ENCODE results near the gene IFNA17. TPM values are rescaled to one million over a fixed set of nuclear protein-coding genes. Genes with fewer than 3 reads are reported as not detected.

IFNA17 gene
- total RNA-seq = not detected
- polyA plus RNA-seq = not detected
- long read RNA-seq, donor 1 = 0 reads
- long read RNA-seq, donor 2 = 0 reads
- long read RNA-seq, donor 3 = 0 reads
- long read RNA-seq, donor 4 = 0 reads
- long read RNA-seq, donor 5 = 0 reads

DNA sequence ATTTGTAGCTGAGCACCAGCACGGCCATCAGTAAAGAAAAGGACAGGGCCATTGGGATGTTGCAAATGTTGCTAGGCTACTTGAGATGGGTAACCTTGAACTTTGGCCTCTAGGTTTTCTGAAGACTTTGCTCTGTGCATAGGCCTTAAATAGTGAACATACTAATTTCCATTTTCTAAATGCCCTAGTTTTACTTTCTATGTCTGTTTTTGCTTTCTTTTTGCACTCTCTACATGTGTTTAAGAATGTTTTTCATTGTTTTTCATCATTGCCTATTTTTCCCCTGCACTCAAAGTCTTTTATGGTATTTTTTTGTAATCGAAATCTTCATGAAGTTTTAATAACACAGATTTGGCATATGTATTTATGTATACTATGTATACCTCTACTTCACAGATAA, at the start of gene IFNA17:
Gene IFNA17, minus strand, starts transcription at position 101 of the 400 bp plus-strand sequence. Its CDS starts 49 bp downstream, at position 52.
- WGBS, 2 donors = 89 to 96% methylated on average over 2 of the region's 2 CpGs
- DNase-seq = no peak
- Histone ChIP-seq H3K27ac (ENCODE audit: low read depth in 1 of 2, low read length in 1 of 2) (no peak within 1 kb of the TSS), H3K36me3 (ENCODE audit: control insufficient read depth in 4 of 4, insufficient read depth in 4 of 4, low read length in 4 of 4) (no peaks in the 10 kb centered on the region), H3K9me3 (ENCODE audit: control insufficient read depth in 4 of 4, insufficient read depth in 3 of 4, low read length in 3 of 4) (no peaks in the 10 kb centered on the region), H3K4me3 (no peak within 1 kb of the TSS), H3K27me3 (ENCODE audit: control insufficient read depth in 3 of 3, insufficient read depth in 3 of 3, low read length in 2 of 3) (no peaks in the 10 kb centered on the region), H3K9ac (ENCODE audit: insufficient read depth in 1 of 2, low read length in 2 of 2) (no peak within 1 kb of the TSS), H3K4me1 (ENCODE audit: control insufficient read depth in 5 of 5, insufficient read depth in 5 of 5, low read length in 5 of 5) (no peaks in the 10 kb centered on the region)
- no peak for ATAC-seq (ENCODE audit: insufficient read depth, low FRiP score)
- no peak for TF ChIP-seq CTCF (IDR thresholded peaks at IDR 0.05; ENCODE audit: control extremely low read depth, extremely low read depth)

- Histone ChIP-seq H3K9me3 (ENCODE audit: control insufficient read depth in 4 of 4, insufficient read depth in 3 of 4, low read length in 3 of 4) (peaks cover 0 to 3% (median 0%) of the 10 kb centered on the region in 4 donors), H3K4me1 (ENCODE audit: control insufficient read depth in 5 of 5, insufficient read depth in 5 of 5, low read length in 5 of 5) (no peaks in the 10 kb centered on the region), H3K36me3 (ENCODE audit: control insufficient read depth in 4 of 4, insufficient read depth in 4 of 4, low read length in 4 of 4) (no peaks in the 10 kb centered on the region), H3K27ac (ENCODE audit: low read depth in 1 of 2, low read length in 1 of 2) (no peak overlapping the region), H3K4me3 (no peak overlapping the region), H3K9ac (ENCODE audit: insufficient read depth in 1 of 2, low read length in 2 of 2) (no peak overlapping the region), H3K27me3 (ENCODE audit: control insufficient read depth in 3 of 3, insufficient read depth in 3 of 3, low read length in 2 of 3) (no peaks in the 10 kb centered on the region)
- ATAC-seq (ENCODE audit: insufficient read depth, low FRiP score) (no peak), DNase-seq (no peak)
- no peak for TF ChIP-seq CTCF (IDR thresholded peaks at IDR 0.05; ENCODE audit: control extremely low read depth, extremely low read depth)
- 61 to 62% methylated on average over 2 of the region's 2 CpGs for WGBS, 2 donors
Measured at GRCh38 chr9:21268347-21268657, 40.3 kb upstream of the IFNA17 start.

DNA sequence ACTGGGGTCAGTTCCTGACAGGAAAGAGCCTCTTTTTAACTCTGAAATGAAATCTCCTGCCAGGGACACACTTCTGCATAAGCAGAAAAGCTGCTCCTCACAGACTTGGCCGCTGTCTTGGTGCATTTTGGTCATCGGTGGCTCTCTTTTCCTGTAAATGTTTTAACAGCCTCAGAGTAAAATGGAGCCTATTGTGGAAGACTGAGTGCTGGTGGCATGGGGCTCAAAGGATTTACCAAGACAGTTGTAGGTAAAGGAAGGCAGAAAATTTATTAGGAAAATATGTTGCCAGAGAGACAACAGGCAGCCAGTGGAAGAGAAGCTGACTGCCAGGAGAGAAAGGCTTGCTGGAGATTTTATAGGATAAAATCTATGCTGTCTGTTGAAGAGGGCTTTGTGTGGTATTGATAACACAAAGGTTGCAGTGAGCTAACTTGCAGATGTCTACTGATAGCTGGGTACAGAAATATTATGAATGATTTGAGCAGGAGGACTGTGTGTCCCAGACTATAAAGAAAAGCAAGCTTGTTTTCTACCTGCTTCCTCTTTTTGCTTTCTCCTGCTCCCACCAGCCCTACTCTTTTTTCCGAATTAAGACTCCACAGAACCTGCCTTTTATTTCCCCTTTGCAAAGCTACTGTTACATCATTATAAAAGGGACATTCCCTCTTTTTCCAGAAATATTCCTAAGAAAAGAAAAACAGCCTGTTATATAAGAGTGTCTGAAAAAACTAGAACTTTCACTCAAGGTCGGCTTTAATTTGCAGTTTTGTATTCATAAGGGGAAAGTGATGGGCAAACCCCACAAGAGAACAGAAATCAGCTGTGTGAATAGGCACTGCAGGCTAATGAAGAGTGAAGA, 39.7 kb upstream of the IFNA17 start:
- no peaks in the 10 kb centered on the region for H3K4me1 ChIP-seq (ENCODE audit: control insufficient read depth in 5 of 5, insufficient read depth in 5 of 5, low read length in 5 of 5)
- no peak overlapping the region for H3K9ac ChIP-seq (ENCODE audit: insufficient read depth in 1 of 2, low read length in 2 of 2)
- H3K27ac ChIP-seq (ENCODE audit: low read depth in 1 of 2, low read length in 1 of 2) = no peak overlapping the region
- H3K36me3 ChIP-seq (ENCODE audit: control insufficient read depth in 4 of 4, insufficient read depth in 4 of 4, low read length in 4 of 4) = no peaks in the 10 kb centered on the region
- WGBS, 2 donors = 35 to 51% methylated on average over 4 of the region's 4 CpGs
- no peak for TF ChIP-seq CTCF (IDR thresholded peaks at IDR 0.05; ENCODE audit: control extremely low read depth, extremely low read depth)
- peaks cover 0 to 3% (median 0%) of the 10 kb centered on the region in 4 donors for H3K9me3 ChIP-seq (ENCODE audit: control insufficient read depth in 4 of 4, insufficient read depth in 3 of 4, low read length in 3 of 4)
- no peaks in the 10 kb centered on the region for H3K27me3 ChIP-seq (ENCODE audit: control insufficient read depth in 3 of 3, insufficient read depth in 3 of 3, low read length in 2 of 3)
- ATAC-seq (ENCODE audit: insufficient read depth, low FRiP score) (no peak), DNase-seq (no peak)
- H3K4me3 ChIP-seq = no peak overlapping the region

Data from lung (tissue), 16 donors.